Neutrophil (primary cell): Measurements from ENCODE around the gene SERTAD1.

Experiments
- H3K27ac ChIP-seq: fragments of 200-600 bp; sonication (generic); 2 replicates; pipeline ENCODE4 v1.5.1; 2016; ENCODE audit warnings: mild to moderate bottlenecking, moderate library complexity
- H3K27me3 ChIP-seq: fragments of 200-600 bp; sonication (generic); 2 replicates; pipeline ENCODE4 v1.6.0; 2016; ENCODE audit warnings: mild to moderate bottlenecking
- H3K36me3 ChIP-seq: fragments of 200-600 bp; sonication (generic); 2 replicates; pipeline ENCODE4 v1.5.1; 2017
- H3K4me1 ChIP-seq, 2 experiments: fragments of 200-600 bp in 1 of 2; sonication (generic) in 1 of 2; 1 replicate in 1 of 2; 2 replicates in 1 of 2; pipeline versions ENCODE4 v1.5.1 to v1.6.1; 2013 to 2016; ENCODE audit warnings: low read depth in 1 of 2, low read length in 1 of 2, mild to moderate bottlenecking in 1 of 2, moderate library complexity in 1 of 2; ENCODE audit not compliant: control insufficient read depth in 1 of 2, insufficient read depth in 1 of 2
- H3K4me3 ChIP-seq, 2 experiments: fragments of 200-600 bp in 1 of 2; sonication (generic) in 1 of 2; 1 replicate in 1 of 2; 2 replicates in 1 of 2; pipeline ENCODE4 v1.5.1; 2013 to 2016; ENCODE audit warnings: low read depth in 1 of 2, low read length in 1 of 2, mild to moderate bottlenecking in 1 of 2, moderate library complexity in 1 of 2
- H3K9me3 ChIP-seq: fragments of 200-600 bp; sonication (generic); 2 replicates; pipeline ENCODE4 v1.5.1; 2016
- CTCF ChIP-seq: fragments of 200-600 bp; sonication (generic); IDR thresholded peaks from 2 replicates; pipeline ENCODE4 v1.5.1; 2016; ENCODE audit warnings: antibody characterized with exemption

The SERTAD1 gene

GRCh38 chr19:40425450-40426287 lies at the start of gene SERTAD1:
Gene SERTAD1 (minus strand): TSS chr19:40425992. CDS start chr19:40423546, 2,446 bp downstream.
- Histone ChIP-seq H3K9me3 (no peaks in the 10 kb centered on the region), H3K27ac (peak within 1 kb of the TSS; percentile 97), H3K36me3 (peaks cover 10% of the 10 kb centered on the region), H3K4me1 (peaks cover 23 to 28% of the 10 kb centered on the region in 2 experiments), H3K27me3 (no peaks in the 10 kb centered on the region), H3K4me3 (peak within 1 kb of the TSS; percentile 85 to 92)
- TF ChIP-seq CTCF = peak; percentile 87

DNA sequence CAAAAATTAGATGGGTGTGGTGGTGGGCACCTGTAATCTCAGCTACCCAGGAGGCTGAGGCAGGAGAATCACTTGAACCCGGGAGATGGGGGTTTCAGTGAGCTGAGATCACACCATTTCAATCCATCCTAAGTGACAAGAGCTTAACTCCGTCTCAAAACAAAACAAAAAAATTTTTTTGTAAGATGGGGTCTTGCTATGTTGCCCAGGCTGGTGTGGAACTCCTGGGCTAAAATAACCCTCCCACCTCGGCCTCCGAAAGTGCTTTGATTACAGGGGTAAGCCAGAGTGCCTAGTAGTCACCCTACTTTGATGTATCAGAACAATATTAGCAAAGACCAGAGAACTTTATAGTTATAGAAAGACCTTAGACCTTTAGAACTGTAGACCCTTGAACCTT lies 48.9 kb upstream of the SERTAD1 start:
- H3K36me3 ChIP-seq = no peaks in the 10 kb centered on the region
- H3K4me1 ChIP-seq = no peaks in the 10 kb centered on the region
- TF ChIP-seq CTCF = no peak

GRCh38 chr19:40472516-40472915 lies 46.7 kb upstream of the SERTAD1 start:
- Histone ChIP-seq H3K9me3 (no peaks in the 10 kb centered on the region), H3K36me3 (no peaks in the 10 kb centered on the region), H3K27me3 (peaks cover 38% of the 10 kb centered on the region), H3K27ac (no peak overlapping the region), H3K4me3 (no peak overlapping the region), H3K4me1 (no peaks in the 10 kb centered on the region)
- TF ChIP-seq CTCF = no peak

More for the DNA sequence above, 48.9 kb upstream of the SERTAD1 start:
- H3K27me3 ChIP-seq = peaks cover 30% of the 10 kb centered on the region
- H3K9me3 ChIP-seq = no peaks in the 10 kb centered on the region
- no peak overlapping the region for H3K4me3 ChIP-seq
- no peak overlapping the region for H3K27ac ChIP-seq

- Histone ChIP-seq H3K4me3 (no peak overlapping the region), H3K27ac (no peak overlapping the region), H3K9me3 (no peaks in the 10 kb centered on the region), H3K36me3 (no peaks in the 10 kb centered on the region), H3K4me1 (peaks cover 7 to 8% of the 10 kb centered on the region in 2 experiments), H3K27me3 (peaks cover 51% of the 10 kb centered on the region)
- TF ChIP-seq CTCF = no peak
These were observed 45.3 kb upstream of the SERTAD1 start for GRCh38 chr19:40471111-40471510.

DNA sequence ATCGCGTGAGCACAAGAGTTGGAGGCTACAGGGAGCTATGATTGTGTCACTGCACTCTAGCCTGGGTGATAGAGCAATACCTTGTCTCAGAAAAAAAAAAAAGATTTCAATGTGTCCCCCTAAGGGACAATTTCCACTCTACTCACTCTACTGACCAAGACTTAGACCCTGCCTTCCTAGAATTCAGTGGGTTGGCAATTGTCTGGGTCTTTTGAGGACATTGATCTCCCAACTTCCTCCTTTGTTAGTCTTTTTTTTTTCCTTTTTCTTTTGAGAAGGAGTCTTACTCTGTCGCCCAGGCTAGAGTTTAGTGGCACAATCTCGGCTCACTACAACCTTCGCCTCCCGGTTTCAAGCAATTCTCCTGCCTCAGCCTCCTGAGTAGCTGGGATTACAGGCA lies 43.2 kb upstream of the SERTAD1 start:
- Histone ChIP-seq H3K9me3 (no peaks in the 10 kb centered on the region), H3K4me1 (peaks cover 25 to 29% of the 10 kb centered on the region in 2 experiments), H3K27ac (no peak overlapping the region), H3K36me3 (no peaks in the 10 kb centered on the region), H3K27me3 (peaks cover 54% of the 10 kb centered on the region), H3K4me3 (no peak overlapping the region)
- TF ChIP-seq CTCF = no peak
